HepG2 (cell line): ENCODE measurements around the gene GNG10. TPM values are rescaled to one million over a fixed set of nuclear protein-coding genes. Genes with fewer than 3 reads are reported as not detected.

Experiments
- ATAC-seq: fragments of 200-7000 bp; cut with Tn5 transposase; 3 replicates; pipeline ENCODE4 v1.9.1; 2020; ENCODE audit warnings: mild to moderate bottlenecking, moderate library complexity
- BruUV-seq: library from RNA; stranded (reverse); fragments of 400-500 nt; replicated peaks from 2 replicates; lab custom pipeline; 2021; lab: Mats Ljungman, UMichigan
- CTCF ChIA-PET: fragments of 300-600 bp; formaldehyde crosslinking; extraction: SDS; loops from one replicate; lab custom pipeline; 2021; ENCODE audit warnings: low total read pairs, inconsistent platforms, low intra/inter-chr PET ratio; lab: Yijun Ruan, JAX
- POLR2A ChIA-PET: fragments of 350-600 bp; sonication (Branson Sonifier 250); formaldehyde crosslinking; loops from one replicate; lab custom pipeline; 2020; ENCODE audit warnings: antibody characterized with exemption, inconsistent platforms; lab: Yijun Ruan, JAX
- DNase-seq: peaks from one replicate; pipeline ENCODE4 v3.0.0-alpha.2; 2015; ENCODE audit warnings: low spot score
- FAIRE-seq: peaks from 3 replicates; lab custom pipeline; 2011; peaks lifted over from hg19 to GRCh38; lab: Jason Lieb, UNC
- H2AFZ ChIP-seq: one replicate; pipeline ENCODE4 v1.6.1; 2011; ENCODE audit warnings: low read length, inconsistent platforms
- H3K27ac ChIP-seq: fragments of 300-600 bp; 3 replicates; pipeline ENCODE4 v1.8.0; 2011; ENCODE audit warnings: mixed run types, mild to moderate bottlenecking, mixed read lengths, low read length, inconsistent platforms; ENCODE audit not compliant: insufficient read depth; ENCODE audit errors: extremely low read length
- H3K27me3 ChIP-seq, 2 experiments: fragments of 200-600 bp in 1 of 2; 2 replicates in 1 of 2; 3 replicates in 1 of 2; pipeline versions ENCODE4 v1.6.0 to v1.8.0; 2011; ENCODE audit warnings: low read length in 2 of 2, mild to moderate bottlenecking in 2 of 2, moderate library complexity in 2 of 2, inconsistent platforms in 1 of 2; ENCODE audit not compliant: insufficient read depth in 2 of 2, control insufficient read depth in 1 of 2
- H3K36me3 ChIP-seq, 2 experiments: fragments of 200-600 bp in 1 of 2; replicated peaks in 1 of 2; 2 replicates in 1 of 2; 3 replicates in 1 of 2; pipeline versions ENCODE4 v1.5.1 to v1.8.0; 2011; ENCODE audit warnings: low read length in 2 of 2, inconsistent platforms in 1 of 2; ENCODE audit not compliant: insufficient read depth in 2 of 2, control insufficient read depth in 1 of 2
- H3K4me1 ChIP-seq: 2 replicates; pipeline ENCODE4 v1.5.1; 2012; ENCODE audit warnings: low read length, inconsistent platforms; ENCODE audit not compliant: insufficient read depth
- H3K4me2 ChIP-seq: 2 replicates; pipeline ENCODE4 v1.6.0; 2011; ENCODE audit warnings: low read depth, low read length, inconsistent platforms
- H3K4me3 ChIP-seq, 3 experiments: fragments of 200-600 bp in 1 of 3; sonication (generic), shearing (Covaris generic) in 1 of 3; replicated peaks in 1 of 3; 2 replicates each; pipeline ENCODE4 v1.5.1; 2011 to 2016; ENCODE audit warnings: low read length in 3 of 3, inconsistent platforms in 2 of 3, low read depth in 2 of 3, mild to moderate bottlenecking in 2 of 3, control low read depth in 1 of 3, mixed read lengths in 1 of 3; ENCODE audit not compliant: insufficient read depth in 1 of 3
- H3K79me2 ChIP-seq: one replicate; pipeline ENCODE4 v1.6.1; 2011; ENCODE audit warnings: low read length, inconsistent platforms; ENCODE audit not compliant: insufficient read depth
- H3K9ac ChIP-seq: 2 replicates; pipeline ENCODE4 v1.6.0; 2011; ENCODE audit warnings: mild to moderate bottlenecking, low read depth, low read length, inconsistent platforms; ENCODE audit not compliant: insufficient read depth
- H3K9me3 ChIP-seq: 2 replicates; pipeline ENCODE4 v1.5.1; 2012; ENCODE audit warnings: mild to moderate bottlenecking, low read length
- H4K20me1 ChIP-seq: 2 replicates; pipeline ENCODE4 v1.6.0; 2011; ENCODE audit warnings: inconsistent platforms, mild to moderate bottlenecking, low read length, moderate library complexity; ENCODE audit not compliant: insufficient read depth
- RARG ChIP-seq: sonication (generic); formaldehyde crosslinking; IDR thresholded peaks from 2 replicates; pipeline ENCODE4 v1.4.0; 2020; ENCODE audit warnings: low read depth, mild to moderate bottlenecking, missing genetic modification reagents
- RBM39 ChIP-seq: fragments of 200-400 bp; formaldehyde crosslinking; IDR thresholded peaks from one replicate; pipeline ENCODE4 v1.6.1; 2018; ENCODE audit warnings: antibody characterized with exemption, mild to moderate bottlenecking, low read depth, low read length; ENCODE audit not compliant: poor library complexity, severe bottlenecking
- SNAI1 ChIP-seq: sonication (generic); formaldehyde crosslinking; IDR thresholded peaks from 2 replicates; pipeline ENCODE4 v1.5.0; 2020; ENCODE audit warnings: mild to moderate bottlenecking, missing genetic modification reagents, borderline replicate concordance
- SRF ChIP-seq: IDR thresholded peaks from 2 replicates; pipeline ENCODE4 v1.6.1; 2011; ENCODE audit warnings: mild to moderate bottlenecking, low read depth, low read length, moderate library complexity
- ZBTB20 ChIP-seq: sonication (generic); formaldehyde crosslinking; IDR thresholded peaks from 2 replicates; pipeline ENCODE4 v1.8.1; 2023; ENCODE audit warnings: missing genetic modification reagents, low read depth, mild to moderate bottlenecking, borderline replicate concordance
- in situ Hi-C: cut with HindIII; loops from 2 replicates; pipeline ENCODE4 v1.10.0; 2017; ENCODE audit warnings: low pct_unique_long_range_greater_than_20kb; ENCODE audit not compliant: extremely low pct_ligation_motif_present
- intact Hi-C: fragments of 100-400 bp; cut with micrococcal nuclease; formaldehyde crosslinking; loops from one replicate; pipeline ENCODE4 v1.10.0; 2022; ENCODE audit not compliant: unreplicated experiment
- polyA plus RNA-seq, 8 experiments: library from polyadenylated mRNA; depleted of rRNA in 3 of 8; stranded (reverse) in 7 of 8; unstranded in 1 of 8; fragments of >200 nt; fragmentation: Illumina TruSeq in 4 of 8; extraction: Trizol in 4 of 8; gene quantifications; 2 replicates each; pipeline versions ENCODE4 v1.2.1 to v1.2.3, GENCODE V29; 2011 to 2016; ENCODE audit warnings: low read depth in 4 of 8, missing spikeins in 1 of 8, mixed read lengths in 1 of 8; ENCODE audit not compliant: insufficient read depth in 1 of 8
- total RNA-seq, 5 experiments: library from RNA; depleted of rRNA; stranded (reverse); fragments of >200 nt; fragmentation: Illumina TruSeq; extraction: Trizol; gene quantifications; 2 replicates each; pipeline ENCODE4 v1.2.3, GENCODE V29; 2016; ENCODE audit warnings: low read depth in 1 of 5
- TF ChIP-seq, protein P1 (sequence below): sonication (generic); formaldehyde crosslinking; IDR thresholded peaks from one replicate; pipeline ENCODE4 v1.5.1; 2020; ENCODE audit warnings: mild to moderate bottlenecking, missing genetic modification reagents; ENCODE audit errors: not compliant biosample characterization
- TF ChIP-seq, protein P2 (sequence below): IDR thresholded peaks from 2 replicates; pipeline ENCODE4 v1.6.1; 2016; ENCODE audit warnings: low read depth, control low read depth
- TF ChIP-seq, protein P3 (sequence below): sonication (generic); formaldehyde crosslinking; IDR thresholded peaks from 2 replicates; pipeline ENCODE4 v1.4.0; 2020; ENCODE audit warnings: missing genetic modification reagents

Gene GNG10
- total and polyA plus RNA-seq, 2 of the 13 experiments (the other 11 are each of a cell fraction or from before 2014, with no cell fraction given), result 29.8 to 32.4 TPM

DNA sequence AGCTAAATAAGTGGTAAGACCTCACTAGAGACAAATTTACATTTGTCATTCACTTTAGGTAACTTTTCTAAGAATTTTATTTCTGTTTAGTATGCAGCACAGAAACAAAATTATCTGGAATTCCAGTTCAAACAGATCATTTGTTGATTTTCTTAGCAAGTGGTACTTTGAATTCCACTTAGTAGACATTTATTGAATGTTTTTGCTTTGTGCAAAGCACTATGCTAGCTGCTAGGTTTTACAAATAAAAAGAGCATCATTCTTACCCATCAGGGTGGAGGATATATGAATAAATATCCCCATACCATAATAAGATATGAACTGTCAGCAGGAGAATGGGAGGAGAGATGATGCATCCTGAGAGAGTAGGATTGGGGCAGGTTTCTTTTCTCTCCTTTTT, 35.4 kb downstream of the GNG10 start:
- FAIRE-seq (no peak), ATAC-seq (no peak), DNase-seq (no peak)
- Histone ChIP-seq H3K27ac (no peak overlapping the region), H3K27me3 (no peaks in the 10 kb centered on the region), H3K9ac (no peak overlapping the region), H3K9me3 (no peaks in the 10 kb centered on the region), H3K4me3 (no peak overlapping the region), H3K4me1 (peaks cover 9% of the 10 kb centered on the region), H4K20me1 (no peaks in the 10 kb centered on the region), H3K4me2 (no peak overlapping the region), H2AFZ (no peak overlapping the region), H3K79me2 (no peaks in the 10 kb centered on the region), H3K36me3 (no peaks in the 10 kb centered on the region)
- ChIA-PET CTCF (no interaction called here), POLR2A (no interaction called here)
- in situ Hi-C loops (loop anchor here (10.0 kb wide), 1 partner anchor 92 kb away; no protein-coding TSS in a partner anchor), intact Hi-C loops (no loop called here)
- BruUV-seq, result no TSS peak
- TF ChIP-seq, protein P1, sequence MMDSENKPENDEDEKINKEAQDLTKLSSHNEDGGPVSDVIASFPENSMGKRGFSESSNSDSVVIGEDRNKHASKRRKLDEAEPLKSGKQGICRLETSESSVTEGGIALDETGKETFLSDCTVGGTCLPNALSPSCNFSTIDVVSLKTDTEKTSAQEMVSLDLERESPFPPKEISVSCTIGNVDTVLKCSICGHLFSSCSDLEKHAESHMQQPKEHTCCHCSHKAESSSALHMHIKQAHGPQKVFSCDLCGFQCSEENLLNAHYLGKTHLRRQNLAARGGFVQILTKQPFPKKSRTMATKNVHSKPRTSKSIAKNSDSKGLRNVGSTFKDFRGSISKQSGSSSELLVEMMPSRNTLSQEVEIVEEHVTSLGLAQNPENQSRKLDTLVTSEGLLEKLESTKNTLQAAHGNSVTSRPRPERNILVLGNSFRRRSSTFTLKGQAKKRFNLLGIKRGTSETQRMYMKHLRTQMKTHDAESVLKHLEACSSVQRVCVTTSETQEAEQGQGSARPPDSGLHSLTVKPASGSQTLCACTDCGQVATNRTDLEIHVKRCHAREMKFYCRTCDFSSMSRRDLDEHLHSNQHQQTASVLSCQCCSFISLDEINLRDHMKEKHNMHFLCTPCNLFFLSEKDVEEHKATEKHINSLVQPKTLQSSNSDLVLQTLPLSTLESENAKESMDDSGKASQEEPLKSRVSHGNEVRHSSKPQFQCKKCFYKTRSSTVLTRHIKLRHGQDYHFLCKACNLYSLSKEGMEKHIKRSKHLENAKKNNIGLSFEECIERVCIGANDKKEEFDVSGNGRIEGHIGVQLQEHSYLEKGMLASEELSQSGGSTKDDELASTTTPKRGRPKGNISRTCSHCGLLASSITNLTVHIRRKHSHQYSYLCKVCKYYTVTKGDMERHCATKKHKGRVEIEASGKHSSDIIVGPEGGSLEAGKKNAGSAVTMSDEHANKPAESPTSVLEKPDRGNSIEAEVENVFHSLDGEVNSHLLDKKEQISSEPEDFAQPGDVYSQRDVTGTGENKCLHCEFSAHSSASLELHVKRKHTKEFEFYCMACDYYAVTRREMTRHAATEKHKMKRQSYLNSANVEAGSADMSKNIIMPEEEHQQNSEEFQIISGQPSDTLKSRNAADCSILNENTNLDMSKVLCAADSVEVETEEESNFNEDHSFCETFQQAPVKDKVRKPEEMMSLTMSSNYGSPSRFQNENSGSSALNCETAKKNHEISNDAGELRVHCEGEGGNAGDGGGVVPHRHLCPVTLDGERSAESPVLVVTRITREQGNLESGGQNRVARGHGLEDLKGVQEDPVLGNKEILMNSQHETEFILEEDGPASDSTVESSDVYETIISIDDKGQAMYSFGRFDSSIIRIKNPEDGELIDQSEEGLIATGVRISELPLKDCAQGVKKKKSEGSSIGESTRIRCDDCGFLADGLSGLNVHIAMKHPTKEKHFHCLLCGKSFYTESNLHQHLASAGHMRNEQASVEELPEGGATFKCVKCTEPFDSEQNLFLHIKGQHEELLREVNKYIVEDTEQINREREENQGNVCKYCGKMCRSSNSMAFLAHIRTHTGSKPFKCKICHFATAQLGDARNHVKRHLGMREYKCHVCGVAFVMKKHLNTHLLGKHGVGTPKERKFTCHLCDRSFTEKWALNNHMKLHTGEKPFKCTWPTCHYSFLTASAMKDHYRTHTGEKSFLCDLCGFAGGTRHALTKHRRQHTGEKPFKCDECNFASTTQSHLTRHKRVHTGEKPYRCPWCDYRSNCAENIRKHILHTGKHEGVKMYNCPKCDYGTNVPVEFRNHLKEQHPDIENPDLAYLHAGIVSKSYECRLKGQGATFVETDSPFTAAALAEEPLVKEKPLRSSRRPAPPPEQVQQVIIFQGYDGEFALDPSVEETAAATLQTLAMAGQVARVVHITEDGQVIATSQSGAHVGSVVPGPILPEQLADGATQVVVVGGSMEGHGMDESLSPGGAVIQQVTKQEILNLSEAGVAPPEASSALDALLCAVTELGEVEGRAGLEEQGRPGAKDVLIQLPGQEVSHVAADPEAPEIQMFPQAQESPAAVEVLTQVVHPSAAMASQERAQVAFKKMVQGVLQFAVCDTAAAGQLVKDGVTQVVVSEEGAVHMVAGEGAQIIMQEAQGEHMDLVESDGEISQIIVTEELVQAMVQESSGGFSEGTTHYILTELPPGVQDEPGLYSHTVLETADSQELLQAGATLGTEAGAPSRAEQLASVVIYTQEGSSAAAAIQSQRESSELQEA (CRISPR knock-in tag), result no peak
- TF ChIP-seq ZBTB20 (CRISPR knock-in tag), result no peak
- TF ChIP-seq RBM39, result no peak
- TF ChIP-seq, protein P2, sequence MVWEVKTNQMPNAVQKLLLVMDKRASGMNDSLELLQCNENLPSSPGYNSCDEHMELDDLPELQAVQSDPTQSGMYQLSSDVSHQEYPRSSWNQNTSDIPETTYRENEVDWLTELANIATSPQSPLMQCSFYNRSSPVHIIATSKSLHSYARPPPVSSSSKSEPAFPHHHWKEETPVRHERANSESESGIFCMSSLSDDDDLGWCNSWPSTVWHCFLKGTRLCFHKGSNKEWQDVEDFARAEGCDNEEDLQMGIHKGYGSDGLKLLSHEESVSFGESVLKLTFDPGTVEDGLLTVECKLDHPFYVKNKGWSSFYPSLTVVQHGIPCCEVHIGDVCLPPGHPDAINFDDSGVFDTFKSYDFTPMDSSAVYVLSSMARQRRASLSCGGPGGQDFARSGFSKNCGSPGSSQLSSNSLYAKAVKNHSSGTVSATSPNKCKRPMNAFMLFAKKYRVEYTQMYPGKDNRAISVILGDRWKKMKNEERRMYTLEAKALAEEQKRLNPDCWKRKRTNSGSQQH, result no peak
- no peak for TF ChIP-seq SNAI1 (CRISPR knock-in tag)
- TF ChIP-seq, protein P3, sequence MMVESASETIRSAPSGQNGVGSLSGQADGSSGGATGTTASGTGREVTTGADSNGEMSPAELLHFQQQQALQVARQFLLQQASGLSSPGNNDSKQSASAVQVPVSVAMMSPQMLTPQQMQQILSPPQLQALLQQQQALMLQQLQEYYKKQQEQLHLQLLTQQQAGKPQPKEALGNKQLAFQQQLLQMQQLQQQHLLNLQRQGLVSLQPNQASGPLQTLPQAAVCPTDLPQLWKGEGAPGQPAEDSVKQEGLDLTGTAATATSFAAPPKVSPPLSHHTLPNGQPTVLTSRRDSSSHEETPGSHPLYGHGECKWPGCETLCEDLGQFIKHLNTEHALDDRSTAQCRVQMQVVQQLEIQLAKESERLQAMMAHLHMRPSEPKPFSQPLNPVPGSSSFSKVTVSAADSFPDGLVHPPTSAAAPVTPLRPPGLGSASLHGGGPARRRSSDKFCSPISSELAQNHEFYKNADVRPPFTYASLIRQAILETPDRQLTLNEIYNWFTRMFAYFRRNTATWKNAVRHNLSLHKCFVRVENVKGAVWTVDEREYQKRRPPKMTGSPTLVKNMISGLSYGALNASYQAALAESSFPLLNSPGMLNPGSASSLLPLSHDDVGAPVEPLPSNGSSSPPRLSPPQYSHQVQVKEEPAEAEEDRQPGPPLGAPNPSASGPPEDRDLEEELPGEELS, result no peak
- no peak for TF ChIP-seq RARG (CRISPR knock-in tag)
- no peak for TF ChIP-seq SRF
